DND-41 (cell line): ENCODE measurements around the gene MUCL3.

Experiments used
- EZH2 ChIP-seq: IDR thresholded peaks from 3 replicates; pipeline ENCODE4 v1.6.1; 2012; ENCODE audit warnings: borderline replicate concordance, low read depth, mild to moderate bottlenecking, moderate library complexity, low read length, inconsistent platforms; ENCODE audit not compliant: severe bottlenecking
- TF ChIP-seq, protein P1 (sequence below): IDR thresholded peaks from 2 replicates; pipeline ENCODE4 v1.5.1; 2012; ENCODE audit warnings: borderline replicate concordance, low read length, moderate library complexity, mild to moderate bottlenecking; ENCODE audit not compliant: poor library complexity, severe bottlenecking; ENCODE audit errors: extremely low read depth

DNA sequence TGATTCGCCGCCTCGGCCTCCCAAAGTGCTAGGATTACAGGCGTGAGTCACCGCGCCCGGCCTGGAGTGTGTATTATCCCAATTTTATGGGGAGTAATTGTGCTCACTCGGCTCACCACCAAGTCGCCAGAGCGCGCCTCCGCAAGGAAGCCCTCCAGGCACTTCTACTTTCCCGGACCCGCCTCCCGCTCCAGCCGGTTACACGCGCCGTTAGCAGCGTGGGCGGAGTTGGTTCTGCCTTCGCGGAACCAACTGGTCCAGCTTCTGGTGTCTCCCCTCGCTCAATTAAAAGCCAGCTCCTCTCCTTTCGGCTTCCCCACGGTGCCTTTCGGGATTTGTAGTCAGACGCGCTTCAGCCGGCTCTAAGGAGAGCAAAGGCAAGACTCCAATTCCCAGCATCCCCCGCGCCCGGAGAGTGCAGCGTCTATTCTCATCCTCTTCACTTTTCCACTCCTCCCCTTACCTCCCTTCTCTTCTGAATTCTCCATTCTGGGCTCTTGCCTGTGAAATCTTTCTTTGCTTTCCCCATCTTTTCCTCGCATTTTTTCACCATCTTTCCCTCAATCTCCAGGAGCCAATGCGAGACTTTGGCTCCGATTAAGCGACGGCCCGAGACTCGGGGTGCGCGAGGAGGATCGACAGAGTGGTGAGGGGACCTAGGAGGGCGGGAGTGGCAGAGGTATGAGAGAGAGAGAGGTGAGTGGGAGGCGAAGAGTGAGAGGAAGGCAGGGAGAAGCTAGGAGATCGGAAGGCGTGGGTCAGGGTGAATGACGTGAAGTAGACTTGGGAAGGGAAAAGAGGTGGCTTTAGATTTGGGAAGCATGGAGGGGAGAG is 32.8 kb upstream of the MUCL3 start, which contains the start of gene GTF2H4:
- TF ChIP-seq, protein P1, sequence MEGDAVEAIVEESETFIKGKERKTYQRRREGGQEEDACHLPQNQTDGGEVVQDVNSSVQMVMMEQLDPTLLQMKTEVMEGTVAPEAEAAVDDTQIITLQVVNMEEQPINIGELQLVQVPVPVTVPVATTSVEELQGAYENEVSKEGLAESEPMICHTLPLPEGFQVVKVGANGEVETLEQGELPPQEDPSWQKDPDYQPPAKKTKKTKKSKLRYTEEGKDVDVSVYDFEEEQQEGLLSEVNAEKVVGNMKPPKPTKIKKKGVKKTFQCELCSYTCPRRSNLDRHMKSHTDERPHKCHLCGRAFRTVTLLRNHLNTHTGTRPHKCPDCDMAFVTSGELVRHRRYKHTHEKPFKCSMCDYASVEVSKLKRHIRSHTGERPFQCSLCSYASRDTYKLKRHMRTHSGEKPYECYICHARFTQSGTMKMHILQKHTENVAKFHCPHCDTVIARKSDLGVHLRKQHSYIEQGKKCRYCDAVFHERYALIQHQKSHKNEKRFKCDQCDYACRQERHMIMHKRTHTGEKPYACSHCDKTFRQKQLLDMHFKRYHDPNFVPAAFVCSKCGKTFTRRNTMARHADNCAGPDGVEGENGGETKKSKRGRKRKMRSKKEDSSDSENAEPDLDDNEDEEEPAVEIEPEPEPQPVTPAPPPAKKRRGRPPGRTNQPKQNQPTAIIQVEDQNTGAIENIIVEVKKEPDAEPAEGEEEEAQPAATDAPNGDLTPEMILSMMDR: peak; percentile 8
- TF ChIP-seq EZH2: no peak
